GM23248 (cell line): Measurements from ENCODE around the gene CD6. TPM values are rescaled to one million over a fixed set of nuclear protein-coding genes. Genes with fewer than 3 reads are reported as not detected.

Experiments used
- DNase-seq: peaks from one replicate; pipeline ENCODE4 v3.0.0-alpha.2; 2015
- H2AFZ ChIP-seq: fragments of 200-600 bp; sonication (generic); 2 replicates; pipeline ENCODE4 v1.6.1; 2016; ENCODE audit warnings: antibody characterized with exemption
- H3F3A ChIP-seq: fragments of 200-600 bp; sonication (generic); 2 replicates; pipeline ENCODE4 v1.6.1; 2016; ENCODE audit warnings: mild to moderate bottlenecking, antibody characterized with exemption, mixed run types; ENCODE audit not compliant: insufficient read depth
- H3K27ac ChIP-seq: fragments of 200-600 bp; sonication (generic); 2 replicates; pipeline ENCODE4 v1.5.1; 2016; ENCODE audit warnings: mild to moderate bottlenecking
- H3K27me3 ChIP-seq: fragments of 200-600 bp; sonication (generic); replicated peaks from 2 replicates; pipeline ENCODE4 v1.6.1; 2016; ENCODE audit warnings: mild to moderate bottlenecking; ENCODE audit not compliant: insufficient read depth
- H3K36me3 ChIP-seq: fragments of 200-600 bp; sonication (generic); 2 replicates; pipeline ENCODE4 v1.6.1; 2016; ENCODE audit warnings: low read depth, mild to moderate bottlenecking
- H3K4me1 ChIP-seq: fragments of 200-600 bp; sonication (generic); 2 replicates; pipeline ENCODE4 v1.6.1; 2016; ENCODE audit warnings: mild to moderate bottlenecking; ENCODE audit not compliant: insufficient read depth
- H3K4me2 ChIP-seq: fragments of 200-600 bp; sonication (generic); one replicate; pipeline ENCODE4 v1.6.1; 2016; ENCODE audit warnings: mild to moderate bottlenecking; ENCODE audit not compliant: unreplicated experiment
- H3K4me3 ChIP-seq: fragments of 200-600 bp; sonication (generic); 2 replicates; pipeline ENCODE4 v1.5.1; 2016; ENCODE audit warnings: mild to moderate bottlenecking
- H3K79me2 ChIP-seq: fragments of 200-600 bp; sonication (generic); 2 replicates; pipeline ENCODE4 v1.6.1; 2016; ENCODE audit warnings: mild to moderate bottlenecking; ENCODE audit not compliant: insufficient read depth
- H3K9ac ChIP-seq: fragments of 200-600 bp; sonication (generic); 2 replicates; pipeline ENCODE4 v1.6.1; 2016; ENCODE audit warnings: mild to moderate bottlenecking
- H3K9me2 ChIP-seq: fragments of 200-600 bp; sonication (generic); 2 replicates; pipeline ENCODE4 v1.6.1; 2016; ENCODE audit warnings: mixed run types, mild to moderate bottlenecking, moderate library complexity; ENCODE audit not compliant: insufficient read depth
- H3K9me3 ChIP-seq: fragments of 200-600 bp; sonication (generic); one replicate; pipeline ENCODE4 v1.6.1; 2017; ENCODE audit warnings: low read depth
- H4K20me1 ChIP-seq: fragments of 200-600 bp; sonication (generic); 2 replicates; pipeline ENCODE4 v1.6.0; 2016; ENCODE audit not compliant: insufficient read depth
- EZH2 ChIP-seq: fragments of 200-600 bp; sonication (generic); IDR thresholded peaks from 2 replicates; pipeline ENCODE4 v1.6.1; 2018; ENCODE audit warnings: antibody characterized with exemption, mild to moderate bottlenecking; ENCODE audit not compliant: insufficient read depth, poor library complexity, severe bottlenecking
- EZH2phosphoT487 ChIP-seq: fragments of 200-600 bp; sonication (generic); IDR thresholded peaks from 2 replicates; pipeline ENCODE4 v1.6.1; 2018; ENCODE audit warnings: antibody characterized with exemption, moderate library complexity, mild to moderate bottlenecking, low read depth; ENCODE audit not compliant: insufficient read depth
- WGBS, 2 experiments: methylation state at CpG; one replicate each; pipeline ENCODE4 v1.1.6; 2015 to 2017; ENCODE audit warnings: low lambda C conversion rate in 2 of 2, low coverage in 1 of 2; ENCODE audit errors: missing lambda C conversion rate in 2 of 2; 5-methylcytosine and 5-hydroxymethylcytosine counted together
- in situ Hi-C: fragments of 300-500 bp; cut with MboI; formaldehyde crosslinking; loops from 2 replicates; pipeline ENCODE4 v1.15.0; 2020
- polyA plus RNA-seq: library from polyadenylated mRNA; unstranded; fragments of >200 nt; fragmentation: Nextera tagmentation; extraction: Ambion mirVana; gene quantifications from 2 replicates; pipeline ENCODE4 v1.2.1, GENCODE V29; 2016
- total RNA-seq: library from RNA; depleted of rRNA; stranded (reverse); fragments of >200 nt; shearing (Covaris generic); gene quantifications from 2 replicates; pipeline ENCODE4 v1.2.3, GENCODE V29; 2014

Gene CD6
- total and polyA plus RNA-seq, 2 experiments from 2014 or later: not detected

- WGBS, 2 experiments: 21 to 24% methylated on average over 2 of the region's 2 CpGs
These were observed 75.4 kb downstream of the CD6 start for GRCh38 chr11:61046833-61047232.

GRCh38 chr11:61048368-61049062 is 77.0 kb downstream of the CD6 start:
- Histone ChIP-seq H3K27me3 (peaks cover 21% of the 10 kb centered on the region), H2AFZ (no peak overlapping the region), H4K20me1 (no peaks in the 10 kb centered on the region), H3F3A (no peaks in the 10 kb centered on the region), H3K27ac (no peak overlapping the region), H3K4me2 (no peak overlapping the region), H3K4me1 (no peaks in the 10 kb centered on the region), H3K36me3 (no peaks in the 10 kb centered on the region), H3K9ac (no peak overlapping the region), H3K79me2 (no peaks in the 10 kb centered on the region), H3K9me2 (no peaks in the 10 kb centered on the region), H3K9me3 (no peaks in the 10 kb centered on the region), H3K4me3 (no peak overlapping the region)
- no peak for DNase-seq
- TF ChIP-seq EZH2 (no peak), EZH2phosphoT487 (no peak)
- WGBS, 2 experiments: 39 to 44% methylated on average over 12 of the region's 12 CpGs
- in situ Hi-C loops: no loop called here

More at GRCh38 chr11:61046833-61047232, 75.4 kb downstream of the CD6 start:
- H3K79me2 ChIP-seq: no peaks in the 10 kb centered on the region
- TF ChIP-seq EZH2 (no peak), EZH2phosphoT487 (no peak)
- H3K27ac ChIP-seq: no peak overlapping the region
- H3K9me2 ChIP-seq: no peaks in the 10 kb centered on the region
- no peaks in the 10 kb centered on the region for H3K36me3 ChIP-seq
- H3K4me2 ChIP-seq: no peak overlapping the region
- H3K4me1 ChIP-seq: no peaks in the 10 kb centered on the region
- no peak for DNase-seq
- H3K27me3 ChIP-seq: peaks cover 23% of the 10 kb centered on the region
- no peaks in the 10 kb centered on the region for H4K20me1 ChIP-seq
- H3F3A ChIP-seq: no peaks in the 10 kb centered on the region
- H3K9me3 ChIP-seq: no peaks in the 10 kb centered on the region
- H2AFZ ChIP-seq: no peak overlapping the region
- H3K9ac ChIP-seq: no peak overlapping the region
- in situ Hi-C loops: no loop called here
- H3K4me3 ChIP-seq: no peak overlapping the region

GRCh38 chr11:61049063-61049377 is 77.5 kb downstream of the CD6 start:
- Histone ChIP-seq H3K4me1 (no peaks in the 10 kb centered on the region), H2AFZ (no peak overlapping the region), H3K9me2 (no peaks in the 10 kb centered on the region), H3K4me2 (no peak overlapping the region), H3K27me3 (peaks cover 20% of the 10 kb centered on the region), H3K9me3 (no peaks in the 10 kb centered on the region), H3K36me3 (no peaks in the 10 kb centered on the region), H3K27ac (no peak overlapping the region), H3F3A (no peaks in the 10 kb centered on the region), H3K79me2 (no peaks in the 10 kb centered on the region), H4K20me1 (no peaks in the 10 kb centered on the region), H3K9ac (no peak overlapping the region), H3K4me3 (no peak overlapping the region)
- no peak for DNase-seq
- 61 to 63% methylated on average over 4 of the region's 4 CpGs for WGBS, 2 experiments
- in situ Hi-C loops: no loop called here
- no peak for TF ChIP-seq EZH2
- TF ChIP-seq EZH2phosphoT487: no peak

GRCh38 chr11:61049859-61050258 is 78.4 kb downstream of the CD6 start:
- no peaks in the 10 kb centered on the region for H4K20me1 ChIP-seq
- H3K79me2 ChIP-seq: no peaks in the 10 kb centered on the region
- 0% methylated on average over 2 of the region's 2 CpGs for WGBS, 2 experiments
- in situ Hi-C loops: no loop called here
- no peaks in the 10 kb centered on the region for H3K4me1 ChIP-seq
- H3K4me3 ChIP-seq: no peak overlapping the region
- no peak overlapping the region for H3K27ac ChIP-seq
- no peak overlapping the region for H2AFZ ChIP-seq
- H3K9me2 ChIP-seq: no peaks in the 10 kb centered on the region
- H3K9ac ChIP-seq: no peak overlapping the region
- DNase-seq: no peak
- no peaks in the 10 kb centered on the region for H3K9me3 ChIP-seq
- peaks cover 19% of the 10 kb centered on the region for H3K27me3 ChIP-seq
- H3K36me3 ChIP-seq: no peaks in the 10 kb centered on the region
- no peaks in the 10 kb centered on the region for H3F3A ChIP-seq
- H3K4me2 ChIP-seq: no peak overlapping the region
- TF ChIP-seq EZH2phosphoT487: no peak
- TF ChIP-seq EZH2: no peak
